T-cell (primary cell): Measurements from ENCODE around the gene CST8. TPM values are rescaled to one million over a fixed set of nuclear protein-coding genes. Genes with fewer than 3 reads are reported as not detected.

Experiments used
- ATAC-seq, 4 experiments: fragments of 200-7000 bp in 3 of 4; fragments of 150-1000 bp in 1 of 4; cut with Tn5 transposase; replicated peaks in 1 of 4; 1 replicate in 3 of 4; 2 replicates in 1 of 4; pipeline ENCODE4 v1.10.0; 2021; ENCODE audit warnings: moderate library complexity in 3 of 4, mild to moderate bottlenecking in 2 of 4, moderate number of reproducible peaks in 1 of 4
- CTCF ChIA-PET, 2 donors: fragments of 300-600 bp; sonication (Branson Sonifier 250); formaldehyde crosslinking; loops; one replicate each; lab custom pipeline; 2022; ENCODE audit warnings: antibody characterized with exemption in 2 of 2; lab: Charles Lee
- POLR2A ChIA-PET, 2 donors: fragments of 300-600 bp; sonication (Branson Sonifier 250); formaldehyde crosslinking; loops; one replicate each; lab custom pipeline; 2022; ENCODE audit warnings: antibody characterized with exemption in 2 of 2; lab: Charles Lee
- DNase-seq, 35 experiments: peaks; one replicate each; pipeline versions ENCODE4 v3.0.0 to v3.0.0-alpha.2; 2013 to 2023
- H3K27ac ChIP-seq: one replicate; pipeline ENCODE4 v1.5.1; 2013; ENCODE audit warnings: low read length
- H3K27me3 ChIP-seq, 2 experiments: replicated peaks in 1 of 2; 1 replicate in 1 of 2; 2 replicates in 1 of 2; pipeline versions ENCODE4 v1.6.1 to v1.7.0; 2013; ENCODE audit warnings: low read length in 1 of 2, mixed read lengths in 1 of 2; ENCODE audit not compliant: control insufficient read depth in 2 of 2, insufficient read depth in 2 of 2; ENCODE audit errors: extremely low read depth in 1 of 2
- H3K36me3 ChIP-seq, 2 donors: 1 replicate in 1 of 2; 2 replicates in 1 of 2; pipeline versions ENCODE4 v1.6.1 to v1.7.0; 2013; ENCODE audit warnings: low read length in 1 of 2; ENCODE audit not compliant: control insufficient read depth in 2 of 2, insufficient read depth in 1 of 2; ENCODE audit errors: extremely low read depth in 1 of 2
- H3K4me1 ChIP-seq, 2 experiments: 1 replicate in 1 of 2; 2 replicates in 1 of 2; pipeline versions ENCODE4 v1.6.1 to v1.7.0; 2013; ENCODE audit warnings: low read length in 2 of 2, mixed read lengths in 1 of 2; ENCODE audit not compliant: insufficient read depth in 2 of 2, control insufficient read depth in 1 of 2; ENCODE audit errors: extremely low read depth in 1 of 2
- H3K4me3 ChIP-seq, 2 donors: 1 replicate in 1 of 2; 2 replicates in 1 of 2; pipeline versions ENCODE4 v1.5.1 to v1.7.0; 2013; ENCODE audit warnings: mild to moderate bottlenecking in 2 of 2, low read length in 1 of 2, moderate library complexity in 1 of 2; ENCODE audit not compliant: control insufficient read depth in 1 of 2; ENCODE audit errors: extremely low read depth in 1 of 2
- H3K9me3 ChIP-seq: 2 replicates; pipeline ENCODE4 v1.7.0; 2013
- H3K27ac Mint-ChIP-seq, 2 donors: one replicate each; pipeline ENCODE4 v1.8.0; 2020 to 2021; ENCODE audit warnings: mild to moderate bottlenecking in 2 of 2, mixed read lengths in 2 of 2
- H3K27me3 Mint-ChIP-seq, 2 donors: one replicate each; pipeline ENCODE4 v1.8.0; 2021 to 2022; ENCODE audit warnings: mixed read lengths in 2 of 2
- H3K36me3 Mint-ChIP-seq: one replicate; pipeline ENCODE4 v1.8.0; 2021; ENCODE audit warnings: mixed read lengths
- H3K4me1 Mint-ChIP-seq, 3 donors: one replicate each; pipeline ENCODE4 v1.8.0; 2020 to 2022; ENCODE audit warnings: mixed read lengths in 3 of 3, mild to moderate bottlenecking in 1 of 3
- H3K4me3 Mint-ChIP-seq, 3 donors: one replicate each; pipeline ENCODE4 v1.8.0; 2020 to 2022; ENCODE audit warnings: mild to moderate bottlenecking in 3 of 3, mixed read lengths in 3 of 3, moderate library complexity in 3 of 3
- H3K9me3 Mint-ChIP-seq, 3 donors: one replicate each; pipeline ENCODE4 v1.8.0; 2020 to 2022; ENCODE audit warnings: mixed read lengths in 3 of 3
- WGBS: methylation state at CpG from one replicate; pipeline ENCODE4 v1.1.5; 2013; ENCODE audit warnings: missing lambda C conversion rate; ENCODE audit not compliant: insufficient coverage; 5-methylcytosine and 5-hydroxymethylcytosine counted together
- total RNA-seq, 35 experiments: library from RNA in 6 of 35; stranded (reverse) in 6 of 35; fragments of 120-200 nt in 1 of 35; gene quantifications; one replicate each; pipeline versions ENCODE4 v1.2.1 to v1.2.4 and lab custom pipeline; 2013 to 2026

The CST8 gene
- total RNA-seq, 5 donors from 2014 or later (not counting 1 experiment from before 2014, with no cell fraction given), result not detected

DNA sequence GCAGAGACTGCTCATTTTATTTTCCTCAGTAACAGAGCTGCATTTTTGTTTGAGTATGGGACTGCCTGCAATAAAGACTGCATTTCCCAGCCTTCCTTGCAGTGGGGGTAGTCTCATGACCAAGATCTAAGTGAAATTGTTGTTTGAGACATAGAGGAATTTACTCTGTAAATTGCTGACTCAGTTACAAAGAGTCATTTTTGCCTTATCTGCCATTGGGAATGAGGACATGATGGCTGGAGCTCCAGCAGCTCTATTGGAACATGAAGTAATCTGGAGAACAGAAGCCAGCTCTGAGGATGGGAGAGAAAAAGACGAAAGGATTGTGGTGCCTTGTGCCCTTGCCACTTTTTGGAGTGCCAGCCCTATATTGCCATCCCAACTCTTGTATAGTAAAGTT lies 36.1 kb upstream of the CST8 start:
- Mint-ChIP-seq H3K36me3 (no peaks in the 10 kb centered on the region), H3K27ac (no peak overlapping the region), H3K4me3 (no peak overlapping the region), H3K4me1 (peaks cover 11 to 22% (median 16%) of the 10 kb centered on the region in 3 donors), H3K27me3 (peaks cover 0 to 3% of the 10 kb centered on the region in 2 donors), H3K9me3 (no peaks in the 10 kb centered on the region)
- WGBS, result no CpG with 5 or more reads among the region's 1 CpG
- DNase-seq (no peak), ATAC-seq (no peak)
- POLR2A ChIA-PET, result no interaction called here
- Histone ChIP-seq H3K27ac (no peak overlapping the region), H3K9me3 (no peaks in the 10 kb centered on the region), H3K4me3 (no peak overlapping the region), H3K4me1 (peaks cover 7 to 23% of the 10 kb centered on the region in 2 experiments), H3K27me3 (peaks cover 0 to 9% of the 10 kb centered on the region in 2 experiments), H3K36me3 (no peaks in the 10 kb centered on the region)
- CTCF ChIA-PET, result no interaction called here

GRCh38 chr20:23455639-23456038 lies 35.3 kb upstream of the CST8 start:
- peaks cover 7 to 23% of the 10 kb centered on the region in 2 experiments for H3K4me1 ChIP-seq
- H3K36me3 ChIP-seq, result no peaks in the 10 kb centered on the region
- H3K27me3 ChIP-seq, result peaks cover 0 to 9% of the 10 kb centered on the region in 2 experiments
- no peak overlapping the region for H3K4me3 Mint-ChIP-seq
- 27% methylated on average over 3 of the region's 7 CpGs for WGBS
- peaks cover 11 to 22% (median 16%) of the 10 kb centered on the region in 3 donors for H3K4me1 Mint-ChIP-seq
- ChIA-PET POLR2A (no interaction called here), CTCF (no interaction called here)
- H3K27me3 Mint-ChIP-seq, result peaks cover 0 to 3% of the 10 kb centered on the region in 2 donors
- H3K9me3 Mint-ChIP-seq, result no peaks in the 10 kb centered on the region
- H3K4me3 ChIP-seq, result no peak overlapping the region
- H3K27ac ChIP-seq, result peak overlapping the region; percentile 78
- DNase-seq (no peak), ATAC-seq (no peak)
- peak overlapping the region; percentile 57 to 79 for H3K27ac Mint-ChIP-seq
- H3K36me3 Mint-ChIP-seq, result no peaks in the 10 kb centered on the region
- H3K9me3 ChIP-seq, result no peaks in the 10 kb centered on the region

- H3K36me3 ChIP-seq, result no peaks in the 10 kb centered on the region
- peaks cover 11 to 22% (median 16%) of the 10 kb centered on the region in 3 donors for H3K4me1 Mint-ChIP-seq
- H3K27me3 ChIP-seq, result peaks cover 0 to 9% of the 10 kb centered on the region in 2 experiments
- ATAC-seq (peak; percentile 41 to 59 (median 53)), DNase-seq (peak in 24 of 35 experiments; percentile 4 to 50 (median 22))
- peaks cover 7 to 23% of the 10 kb centered on the region in 2 experiments for H3K4me1 ChIP-seq
- peak overlapping the region; percentile 78 for H3K27ac ChIP-seq
- ChIA-PET POLR2A (no interaction called here), CTCF (no interaction called here)
- H3K27me3 Mint-ChIP-seq, result peaks cover 0 to 3% of the 10 kb centered on the region in 2 donors
- H3K27ac Mint-ChIP-seq, result peak overlapping the region; percentile 35 to 79
- H3K4me3 Mint-ChIP-seq, result peak overlapping the region in 1 of 3 donors; percentile 54
- 13% methylated on average over 3 of the region's 3 CpGs for WGBS
- H3K9me3 ChIP-seq, result no peaks in the 10 kb centered on the region
- H3K4me3 ChIP-seq, result no peak overlapping the region
- H3K9me3 Mint-ChIP-seq, result no peaks in the 10 kb centered on the region
- H3K36me3 Mint-ChIP-seq, result no peaks in the 10 kb centered on the region
These were observed 34.5 kb upstream of the CST8 start for GRCh38 chr20:23456409-23456808.

DNA sequence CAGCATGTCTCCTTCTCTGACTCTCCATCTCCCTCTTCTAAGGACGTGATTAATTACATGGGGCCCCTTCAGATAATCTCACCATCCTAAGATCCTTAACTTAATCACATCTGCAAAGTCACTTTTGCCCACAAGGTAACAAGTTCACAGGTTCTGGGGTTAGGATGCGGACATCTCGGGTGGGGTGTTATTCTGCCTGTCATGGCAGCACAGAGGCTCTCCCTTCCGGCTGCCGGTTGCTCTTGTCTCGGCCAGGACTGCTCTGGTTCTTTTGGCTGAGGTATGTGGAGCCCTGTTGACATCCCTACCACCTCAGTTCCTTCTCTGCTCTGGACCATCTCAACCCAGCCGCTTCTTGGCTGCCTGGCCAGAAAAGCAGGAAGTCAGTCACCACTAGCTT lies 34.0 kb upstream of the CST8 start:
- POLR2A ChIA-PET, result no interaction called here
- DNase-seq (peak in 9 of 35 experiments; percentile 5 to 32 (median 9)), ATAC-seq (no peak)
- Mint-ChIP-seq H3K27ac (peak overlapping the region in 1 of 2 donors; percentile 79), H3K27me3 (peaks cover 0 to 3% of the 10 kb centered on the region in 2 donors), H3K36me3 (no peaks in the 10 kb centered on the region), H3K4me1 (peaks cover 11 to 22% (median 16%) of the 10 kb centered on the region in 3 donors), H3K4me3 (peak overlapping the region in 1 of 3 donors; percentile 54), H3K9me3 (no peaks in the 10 kb centered on the region)
- CTCF ChIA-PET, result no interaction called here
- H3K9me3 ChIP-seq, result no peaks in the 10 kb centered on the region
- peak overlapping the region; percentile 78 for H3K27ac ChIP-seq
- WGBS, result 42% methylated on average over 2 of the region's 7 CpGs
- no peaks in the 10 kb centered on the region for H3K36me3 ChIP-seq
- H3K27me3 ChIP-seq, result peaks cover 0 to 9% of the 10 kb centered on the region in 2 experiments
- H3K4me3 ChIP-seq, result no peak overlapping the region
- peaks cover 7 to 23% of the 10 kb centered on the region in 2 experiments for H3K4me1 ChIP-seq

DNA sequence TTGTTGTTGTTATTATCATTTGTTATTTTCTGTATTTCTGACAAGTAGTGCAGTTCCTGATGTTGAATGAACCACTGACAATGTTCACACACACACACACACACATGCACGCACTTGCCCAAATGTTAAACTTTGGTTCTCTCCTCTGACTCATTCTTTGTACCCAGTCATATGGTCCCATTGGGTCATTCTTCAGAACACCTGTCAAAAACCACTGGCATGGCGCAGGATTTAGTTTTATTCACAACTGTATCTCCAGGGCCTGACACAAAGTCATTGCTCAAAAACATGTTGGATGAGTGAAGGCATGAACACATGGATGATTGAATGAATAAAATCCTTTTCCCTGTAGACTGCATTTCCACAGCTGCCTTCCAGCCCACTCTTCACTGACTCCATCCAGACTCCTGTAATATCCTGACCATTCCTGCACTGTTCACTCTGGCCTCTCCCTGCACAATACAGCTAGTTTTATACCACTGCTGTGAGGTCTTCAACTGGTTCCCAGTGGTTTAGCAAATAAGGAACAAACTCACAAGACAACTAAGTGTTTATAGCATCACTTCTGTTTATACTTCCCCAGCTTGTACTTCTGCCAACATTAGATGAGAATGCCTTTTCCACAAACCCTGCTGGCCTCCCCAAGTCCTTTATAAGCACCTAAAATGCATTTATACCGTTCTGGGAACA lies 31.3 kb upstream of the CST8 start:
- Mint-ChIP-seq H3K9me3 (no peaks in the 10 kb centered on the region), H3K27ac (no peak overlapping the region), H3K27me3 (peaks cover 0 to 17% of the 10 kb centered on the region in 2 donors), H3K36me3 (peaks cover 3% of the 10 kb centered on the region), H3K4me1 (peaks cover 11 to 22% (median 16%) of the 10 kb centered on the region in 3 donors), H3K4me3 (no peak overlapping the region)
- DNase-seq (no peak), ATAC-seq (no peak)
- 58% methylated on average over 2 of the region's 3 CpGs for WGBS
- no peaks in the 10 kb centered on the region for H3K9me3 ChIP-seq
- H3K4me1 ChIP-seq, result peaks cover 7 to 23% of the 10 kb centered on the region in 2 experiments
- H3K27me3 ChIP-seq, result peaks cover 0 to 4% of the 10 kb centered on the region in 2 experiments
- no peaks in the 10 kb centered on the region for H3K36me3 ChIP-seq
- ChIA-PET CTCF (no interaction called here), POLR2A (no interaction called here)
- no peak overlapping the region for H3K4me3 ChIP-seq
- H3K27ac ChIP-seq, result no peak overlapping the region

- POLR2A ChIA-PET, result no interaction called here
- CTCF ChIA-PET, result no interaction called here
- no CpG with 5 or more reads among the region's 1 CpG for WGBS
- H3K4me3 ChIP-seq, result no peak overlapping the region
- peaks cover 0 to 7% of the 10 kb centered on the region in 2 experiments for H3K27me3 ChIP-seq
- H3K9me3 Mint-ChIP-seq, result peaks cover 0 to 8% (median 7%) of the 10 kb centered on the region in 3 donors
- no peak overlapping the region for H3K27ac ChIP-seq
- ATAC-seq, result no peak
- H3K36me3 Mint-ChIP-seq, result peaks cover 3% of the 10 kb centered on the region
- H3K27me3 Mint-ChIP-seq, result peaks cover 7 to 18% of the 10 kb centered on the region in 2 donors
- H3K9me3 ChIP-seq, result no peaks in the 10 kb centered on the region
- DNase-seq, result no peak
- H3K4me3 Mint-ChIP-seq, result no peak overlapping the region
- H3K27ac Mint-ChIP-seq, result no peak overlapping the region
- H3K4me1 Mint-ChIP-seq, result peaks cover 6 to 15% (median 10%) of the 10 kb centered on the region in 3 donors
- peaks cover 3 to 13% of the 10 kb centered on the region in 2 experiments for H3K4me1 ChIP-seq
- H3K36me3 ChIP-seq, result no peaks in the 10 kb centered on the region
These were observed 29.7 kb upstream of the CST8 start for GRCh38 chr20:23461180-23461579.
